T-helper 2 cell treated with Interferon-gamma antibody and Interleukin-4, amounts not matched to agents 5 μg/mL and 100 μg/mL, for 36 hours (primary cell): ENCODE measurements around the gene MOSMO.

Experiments used
- DNase-seq: peaks from one replicate; pipeline ENCODE4 v3.0.0; 2021; ENCODE audit warnings: low spot score
- H3K27ac Mint-ChIP-seq: one replicate; pipeline ENCODE4 v1.8.0; 2021; ENCODE audit warnings: mild to moderate bottlenecking, mixed read lengths
- H3K27me3 Mint-ChIP-seq: one replicate; pipeline ENCODE4 v1.8.0; 2021; ENCODE audit warnings: low read depth, mixed read lengths
- H3K36me3 Mint-ChIP-seq: one replicate; pipeline ENCODE4 v1.8.0; 2021; ENCODE audit warnings: low read depth, mixed read lengths
- H3K4me1 Mint-ChIP-seq: one replicate; pipeline ENCODE4 v1.8.0; 2021; ENCODE audit warnings: low read depth, mixed read lengths
- H3K4me3 Mint-ChIP-seq: one replicate; pipeline ENCODE4 v1.8.0; 2022; ENCODE audit warnings: mild to moderate bottlenecking, moderate library complexity, mixed read lengths
- H3K9me3 Mint-ChIP-seq: one replicate; pipeline ENCODE4 v1.8.0; 2021; ENCODE audit warnings: mixed read lengths

The MOSMO gene

DNA sequence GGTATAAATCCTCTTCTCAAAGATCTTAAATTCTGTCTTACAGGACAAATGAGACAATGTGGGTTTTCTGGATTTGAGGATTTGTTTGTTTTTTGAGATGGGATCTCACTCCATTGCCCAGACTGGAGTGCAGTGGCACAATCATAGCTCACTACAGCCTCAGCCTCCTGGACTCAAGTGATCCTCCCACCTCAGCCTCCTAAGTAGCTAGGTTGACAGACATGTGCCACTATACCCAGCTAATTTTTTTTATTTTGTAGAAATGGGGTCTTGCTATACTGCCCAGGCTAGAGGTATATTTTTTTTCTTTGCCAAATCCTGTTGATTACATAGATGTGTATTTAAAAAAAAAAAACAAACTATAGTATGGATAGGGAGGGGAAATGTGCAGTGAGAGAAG is 122.6 kb downstream of the MOSMO start:
- peaks cover 4% of the 10 kb centered on the region for H3K27me3 Mint-ChIP-seq
- H3K4me1 Mint-ChIP-seq: no peaks in the 10 kb centered on the region
- no peaks in the 10 kb centered on the region for H3K36me3 Mint-ChIP-seq

DNA sequence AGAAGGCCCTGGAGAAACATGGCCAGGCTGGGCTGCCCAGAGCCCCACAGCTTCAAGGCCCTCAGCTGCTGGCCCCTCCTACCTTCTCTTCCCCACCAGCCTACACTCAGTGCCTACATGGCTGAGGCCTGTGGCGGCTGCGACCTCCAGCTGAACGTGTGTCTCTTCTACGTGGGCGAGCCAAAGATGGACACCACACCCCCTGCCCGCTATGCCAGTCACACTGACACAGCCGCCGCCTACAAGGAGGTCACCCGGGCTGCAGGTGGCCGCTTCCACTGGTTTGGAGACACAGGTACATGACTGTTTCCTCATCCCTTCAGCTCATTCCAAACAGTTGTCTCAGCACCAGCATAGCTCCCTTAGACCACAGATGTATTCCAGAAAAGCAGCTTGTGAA is 124.9 kb downstream of the MOSMO start:
- peaks cover 1% of the 10 kb centered on the region for H3K4me1 Mint-ChIP-seq
- H3K36me3 Mint-ChIP-seq: no peaks in the 10 kb centered on the region
- H3K27ac Mint-ChIP-seq: no peak overlapping the region
- no peak overlapping the region for H3K4me3 Mint-ChIP-seq
- H3K9me3 Mint-ChIP-seq: no peaks in the 10 kb centered on the region
- no peak for DNase-seq
- H3K27me3 Mint-ChIP-seq: peaks cover 5% of the 10 kb centered on the region

More for the DNA sequence above, 122.6 kb downstream of the MOSMO start:
- no peak overlapping the region for H3K27ac Mint-ChIP-seq
- H3K4me3 Mint-ChIP-seq: no peak overlapping the region
- H3K9me3 Mint-ChIP-seq: no peaks in the 10 kb centered on the region
- no peak for DNase-seq
